ENCODE measurements around the gene MGARP. TPM values are rescaled to one million over a fixed set of nuclear protein-coding genes. Genes with fewer than 3 reads are reported as not detected.

The MGARP gene
- total and polyA plus RNA-seq, 9 of the 15 experiments (the other 6 are each of a cell fraction or from before 2014, with no cell fraction given), result 0.11 to 0.45 (median 0.23) TPM; not detected in 4

DNA sequence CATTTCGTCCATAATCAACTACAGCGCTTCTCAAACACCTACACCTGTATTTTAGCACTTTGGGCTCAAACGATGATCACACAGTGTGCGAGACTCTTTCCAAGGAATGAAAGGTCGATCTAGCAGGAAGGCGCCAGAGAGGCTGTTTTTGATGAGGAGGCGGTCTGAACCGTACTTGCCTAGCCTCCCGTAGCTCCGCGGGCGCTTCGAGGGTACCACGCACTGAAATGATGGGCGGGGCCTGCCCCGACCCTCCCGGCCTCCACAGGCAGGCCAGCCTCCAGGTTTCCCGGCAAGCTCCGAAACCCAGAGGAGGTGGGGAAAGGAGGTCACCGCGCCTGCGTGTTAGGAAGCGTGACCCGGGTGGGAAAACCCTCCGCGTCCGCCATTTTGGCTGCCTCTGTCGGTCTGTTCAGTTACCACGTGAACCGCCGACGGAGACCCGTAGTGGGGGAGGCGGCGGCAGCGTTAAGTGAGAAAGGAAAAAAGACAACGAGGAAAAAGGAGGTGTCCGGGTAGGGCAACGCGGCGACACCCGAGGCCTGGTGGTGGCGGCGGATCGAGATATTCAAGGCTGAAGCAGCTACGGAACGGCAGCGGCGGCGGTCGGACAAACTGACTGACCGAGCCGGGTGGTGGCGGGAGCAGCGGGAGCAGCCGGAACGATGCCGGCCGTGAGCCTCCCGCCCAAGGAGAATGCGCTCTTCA lies 21.2 kb upstream of the MGARP start, which contains the start of gene NAA15 (continued):
- TF ChIP-seq C11orf30 (IDR thresholded peaks at IDR 0.05; ENCODE audit: low read depth) (peak; percentile 40), ZNF584 (CRISPR knock-in tag; IDR thresholded peaks at IDR 0.05; ENCODE audit: low read depth) (no peak), CHCHD3 (CRISPR knock-in tag; IDR thresholded peaks at IDR 0.05) (no peak), DIDO1 (tag; IDR thresholded peaks at IDR 0.05; ENCODE audit: low read depth) (0 out of 2 replicates have a peak, but pooled peaks have one; percentile 48), CEBPB (tag; IDR thresholded peaks at IDR 0.05) (no peak)

DNA sequence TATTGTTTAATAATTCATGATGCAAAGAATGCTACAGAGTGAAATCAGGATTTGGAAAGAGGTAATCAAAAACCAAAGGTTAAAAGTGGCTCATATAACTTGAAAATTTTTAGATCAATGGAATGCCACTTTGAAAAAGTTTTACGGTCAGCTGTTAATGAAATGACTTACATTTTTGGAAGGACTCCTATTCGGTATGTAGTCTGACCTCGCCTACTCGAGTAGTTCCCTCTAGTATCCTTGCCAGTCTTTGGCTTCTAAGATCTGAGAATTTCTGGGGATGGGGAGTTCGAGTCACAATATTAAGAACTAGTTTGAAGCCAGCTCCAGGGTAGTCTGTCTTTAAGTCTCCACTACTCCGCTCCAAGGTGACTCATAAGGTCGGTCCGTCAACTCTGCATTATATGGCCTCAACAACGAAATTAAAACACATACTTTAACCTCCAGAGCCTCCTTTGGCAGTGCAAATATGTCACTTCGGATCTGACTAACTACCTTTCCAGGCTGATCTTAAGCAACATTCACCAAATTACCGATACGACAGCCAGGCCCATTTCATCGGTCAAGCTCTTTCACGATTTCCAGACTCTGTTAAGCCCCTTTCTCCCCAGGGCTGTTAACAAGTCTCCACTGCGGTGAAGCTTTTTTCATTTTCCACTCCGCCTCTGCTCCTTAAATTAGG lies 20.5 kb upstream of the MGARP start:
- DNase-seq (ENCODE audit: extremely low read depth in 1 of 4, low spot score in 3 of 4), result peak in 2 of 4 experiments; percentile 36 to 65
- Histone ChIP-seq H3K4me2 (ENCODE audit: insufficient read depth, low read length) (peak overlapping the region; percentile 97), H3K27ac (ENCODE audit: extremely low read depth, low read depth, low read length) (peak overlapping the region; percentile 98), H3K4me1 (replicated peaks in 1 of 2; ENCODE audit: control insufficient read depth in 2 of 2, insufficient read depth in 2 of 2, low read length in 2 of 2) (peaks cover 11 to 12% of the 10 kb centered on the region in 2 experiments), H3K9ac (ENCODE audit: insufficient read depth in 1 of 2, low read depth in 2 of 2, low read length in 2 of 2) (peak overlapping the region; percentile 96 to 100), H3K9me3 (replicated peaks; ENCODE audit: control insufficient read depth, insufficient read depth, low read depth, low read length) (0 out of 2 replicates have a peak, but pooled peaks cover 7% of the 10 kb centered on the region), H3K27me3 (ENCODE audit: control insufficient read depth in 2 of 2, insufficient read depth in 2 of 2, low read length in 2 of 2) (no peaks in the 10 kb centered on the region), H4K20me1 (replicated peaks; ENCODE audit: control insufficient read depth, insufficient read depth, low read length) (peaks cover 9% of the 10 kb centered on the region; the same call in 1 of the 2 replicates), H3K9me1 (ENCODE audit: control insufficient read depth, insufficient read depth, low read length) (no peaks in the 10 kb centered on the region), H3K36me3 (ENCODE audit: control insufficient read depth, insufficient read depth, low read length) (peaks cover 25% of the 10 kb centered on the region; the same call in 2 of the 3 replicates), H3K4me3 (peak overlapping the region; percentile 99), H2AFZ (ENCODE audit: low read depth, low read length) (peak overlapping the region; percentile 88), H3K79me2 (ENCODE audit: control insufficient read depth, insufficient read depth, low read length) (peaks cover 96% of the 10 kb centered on the region)
- under 1% methylated on average over 16 of the region's 16 CpGs for WGBS (ENCODE audit: insufficient coverage, low coverage, missing lambda C conversion rate)
- peak; percentile 41 for ATAC-seq
- BruUV-seq (replicated peaks), result TSS peak; percentile 85
- ChIA-PET POLR2A (interaction anchor here (0.6 to 3.1 kb wide), 20 partner anchors 9 to 221 kb away, joined by 3 to 23 read pairs (median 4); no protein-coding TSS in a partner anchor), CTCF (ENCODE audit: low intra/inter-chr PET ratio) (interaction anchor here (1.4 kb wide), 1 partner anchor 201 kb away, joined by 4 read pairs; no protein-coding TSS in a partner anchor)
- intact Hi-C loops (cut with micrococcal nuclease), result loop anchor here (2.0 kb wide), 2 partner anchors 124 to 154 kb away; partner anchors contain the start of genes ELF2 and RAB33B
- in situ Hi-C loops (cut with MboI), result no loop called here
- peak; percentile 37 for FAIRE-seq
- TF ChIP-seq MAFK (IDR thresholded peaks at IDR 0.05; ENCODE audit: low read length), result 0 out of 2 replicates have a peak, but pooled peaks have one; percentile 7
- TF ChIP-seq ZNF766 (CRISPR knock-in tag; conservative IDR thresholded peaks at IDR 0.05), result 0 out of 2 replicates have a peak, but pooled peaks have one; percentile 19
- no peak for TF ChIP-seq NONO (IDR thresholded peaks at IDR 0.05; ENCODE audit: low read depth in 2 of 2, low read length in 1 of 2)
- no peak for TF ChIP-seq ZNF232 (CRISPR knock-in tag; IDR thresholded peaks at IDR 0.05)
- no peak for TF ChIP-seq CBFA2T3 (IDR thresholded peaks at IDR 0.05)
- TF ChIP-seq, protein P1, sequence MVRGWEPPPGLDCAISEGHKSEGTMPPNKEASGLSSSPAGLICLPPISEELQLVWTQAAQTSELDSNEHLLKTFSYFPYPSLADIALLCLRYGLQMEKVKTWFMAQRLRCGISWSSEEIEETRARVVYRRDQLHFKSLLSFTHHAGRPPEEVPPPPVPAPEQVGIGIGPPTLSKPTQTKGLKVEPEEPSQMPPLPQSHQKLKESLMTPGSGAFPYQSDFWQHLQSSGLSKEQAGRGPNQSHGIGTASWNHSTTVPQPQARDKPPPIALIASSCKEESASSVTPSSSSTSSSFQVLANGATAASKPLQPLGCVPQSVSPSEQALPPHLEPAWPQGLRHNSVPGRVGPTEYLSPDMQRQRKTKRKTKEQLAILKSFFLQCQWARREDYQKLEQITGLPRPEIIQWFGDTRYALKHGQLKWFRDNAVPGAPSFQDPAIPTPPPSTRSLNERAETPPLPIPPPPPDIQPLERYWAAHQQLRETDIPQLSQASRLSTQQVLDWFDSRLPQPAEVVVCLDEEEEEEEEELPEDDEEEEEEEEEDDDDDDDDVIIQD (CRISPR knock-in tag; IDR thresholded peaks at IDR 0.05), result no peak
- TF ChIP-seq STAT5B (CRISPR knock-in tag; IDR thresholded peaks at IDR 0.05), result no peak
- TF ChIP-seq SAP30 (IDR thresholded peaks at IDR 0.05; ENCODE audit: borderline replicate concordance, insufficient read depth, low read depth, low read length, poor library complexity, severe bottlenecking), result no peak
- no peak for TF ChIP-seq PHB2 (IDR thresholded peaks at IDR 0.05; ENCODE audit: low read depth)
- no peak for TF ChIP-seq FOXP1 (CRISPR knock-in tag; IDR thresholded peaks at IDR 0.05)
- TF ChIP-seq, protein P2, sequence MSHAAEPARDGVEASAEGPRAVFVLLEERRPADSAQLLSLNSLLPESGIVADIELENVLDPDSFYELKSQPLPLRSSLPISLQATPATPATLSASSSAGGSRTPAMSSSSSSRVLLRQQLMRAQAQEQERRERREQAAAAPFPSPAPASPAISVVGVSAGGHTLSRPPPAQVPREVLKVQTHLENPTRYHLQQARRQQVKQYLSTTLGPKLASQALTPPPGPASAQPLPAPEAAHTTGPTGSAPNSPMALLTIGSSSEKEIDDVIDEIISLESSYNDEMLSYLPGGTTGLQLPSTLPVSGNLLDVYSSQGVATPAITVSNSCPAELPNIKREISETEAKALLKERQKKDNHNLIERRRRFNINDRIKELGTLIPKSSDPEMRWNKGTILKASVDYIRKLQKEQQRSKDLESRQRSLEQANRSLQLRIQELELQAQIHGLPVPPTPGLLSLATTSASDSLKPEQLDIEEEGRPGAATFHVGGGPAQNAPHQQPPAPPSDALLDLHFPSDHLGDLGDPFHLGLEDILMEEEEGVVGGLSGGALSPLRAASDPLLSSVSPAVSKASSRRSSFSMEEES (CRISPR knock-in tag; IDR thresholded peaks at IDR 0.05), result no peak
- TF ChIP-seq DIDO1 (tag; IDR thresholded peaks at IDR 0.05; ENCODE audit: low read depth), result no peak

Measured in K562 (cell line).